Measurements from ENCODE around the gene FGF22. TPM values are rescaled to one million over a fixed set of nuclear protein-coding genes. Genes with fewer than 3 reads are reported as not detected.
A peak's percentile ranks its signal among the peaks of the same experiment; 100 is the strongest.

FGF22 gene
- total and polyA plus RNA-seq, 4 donors: 0.08 TPM; not detected in 3

- no peak overlapping the region for H3K27ac ChIP-seq (ENCODE audit: low read depth in 1 of 2, low read length in 2 of 2)
- peak; percentile 32 for DNase-seq (ENCODE audit: low spot score)
- H3K9me3 ChIP-seq (ENCODE audit: control insufficient read depth in 4 of 4, low read length in 3 of 4): no peaks in the 10 kb centered on the region
- no peaks in the 10 kb centered on the region for H3K4me1 ChIP-seq (ENCODE audit: control insufficient read depth in 4 of 4, insufficient read depth in 4 of 4, low read length in 3 of 4)
- TF ChIP-seq ATF3 (IDR thresholded peaks at IDR 0.05) (no peak), FOXA2 (IDR thresholded peaks at IDR 0.05) (no peak), RXRA (IDR thresholded peaks at IDR 0.05) (no peak), GABPA (IDR thresholded peaks at IDR 0.05 in 1 of 2, conservative IDR thresholded peaks at IDR 0.05 in 1 of 2) (no peak), JUND (IDR thresholded peaks at IDR 0.05) (no peak), FOXA1 (IDR thresholded peaks at IDR 0.05) (no peak), TAF1 (conservative IDR thresholded peaks at IDR 0.05) (no peak), HNF4A (conservative IDR thresholded peaks at IDR 0.05) (no peak), NR2F2 (IDR thresholded peaks at IDR 0.05) (no peak), MAX (IDR thresholded peaks at IDR 0.05) (no peak), EGR1 (IDR thresholded peaks at IDR 0.05; ENCODE audit: low read depth in 2 of 2) (no peak), RAD21 (IDR thresholded peaks at IDR 0.05) (no peak), ZBTB33 (IDR thresholded peaks at IDR 0.05) (no peak), HNF4G (IDR thresholded peaks at IDR 0.05) (no peak)
- H3K9ac ChIP-seq (ENCODE audit: low read depth in 1 of 2, low read length in 2 of 2): no peak overlapping the region
- H3K4me3 ChIP-seq (ENCODE audit: low read depth in 1 of 3, low read length in 3 of 3): no peak overlapping the region
- H3K27me3 ChIP-seq (ENCODE audit: control insufficient read depth in 4 of 4, insufficient read depth in 4 of 4, low read length in 3 of 4): no peaks in the 10 kb centered on the region
- no peaks in the 10 kb centered on the region for H3K36me3 ChIP-seq (ENCODE audit: control insufficient read depth in 4 of 4, insufficient read depth in 3 of 4, low read depth in 1 of 4, low read length in 3 of 4)
- 79% methylated on average over 17 of the region's 17 CpGs for WGBS
Observed at GRCh38 chr19:686589-687297, 47.1 kb downstream of the FGF22 start.

GRCh38 chr19:687569-688166, 48.0 kb downstream of the FGF22 start:
- TF ChIP-seq FOXA1 (IDR thresholded peaks at IDR 0.05) (no peak), TAF1 (conservative IDR thresholded peaks at IDR 0.05) (no peak), EGR1 (IDR thresholded peaks at IDR 0.05; ENCODE audit: low read depth in 2 of 2) (no peak), SP1 (IDR thresholded peaks at IDR 0.05) (no peak), GABPA (IDR thresholded peaks at IDR 0.05 in 1 of 2, conservative IDR thresholded peaks at IDR 0.05 in 1 of 2) (no peak), HNF4A (conservative IDR thresholded peaks at IDR 0.05) (no peak), HNF4G (IDR thresholded peaks at IDR 0.05) (no peak), YY1 (IDR thresholded peaks at IDR 0.05) (no peak), MAX (IDR thresholded peaks at IDR 0.05) (no peak), RXRA (IDR thresholded peaks at IDR 0.05) (no peak), CTCF (IDR thresholded peaks at IDR 0.05; ENCODE audit: low read depth, low read length, missing input control) (no peak), JUND (IDR thresholded peaks at IDR 0.05) (no peak), ATF3 (IDR thresholded peaks at IDR 0.05) (no peak), NR2F2 (IDR thresholded peaks at IDR 0.05) (no peak), ZBTB33 (IDR thresholded peaks at IDR 0.05) (no peak), RAD21 (IDR thresholded peaks at IDR 0.05) (no peak), FOXA2 (IDR thresholded peaks at IDR 0.05) (no peak), REST (IDR thresholded peaks at IDR 0.05) (no peak)
- no peak for DNase-seq (ENCODE audit: low spot score)
- H3K4me3 ChIP-seq (ENCODE audit: low read depth in 1 of 3, low read length in 3 of 3): no peak overlapping the region
- no peaks in the 10 kb centered on the region for H3K4me1 ChIP-seq (ENCODE audit: control insufficient read depth in 4 of 4, insufficient read depth in 4 of 4, low read length in 3 of 4)
- 90% methylated on average over 11 of the region's 11 CpGs for WGBS
- no peaks in the 10 kb centered on the region for H3K36me3 ChIP-seq (ENCODE audit: control insufficient read depth in 4 of 4, insufficient read depth in 3 of 4, low read depth in 1 of 4, low read length in 3 of 4)
- no peak overlapping the region for H3K27ac ChIP-seq (ENCODE audit: low read depth in 1 of 2, low read length in 2 of 2)
- no peaks in the 10 kb centered on the region for H3K27me3 ChIP-seq (ENCODE audit: control insufficient read depth in 4 of 4, insufficient read depth in 4 of 4, low read length in 3 of 4)
- H3K9ac ChIP-seq (ENCODE audit: low read depth in 1 of 2, low read length in 2 of 2): no peak overlapping the region
- no peaks in the 10 kb centered on the region for H3K9me3 ChIP-seq (ENCODE audit: control insufficient read depth in 4 of 4, low read length in 3 of 4)

All from liver (tissue), 9 donors.